GM12878 (cell line): ENCODE measurements around the gene DGKI. TPM values are rescaled to one million over a fixed set of nuclear protein-coding genes. Genes with fewer than 3 reads are reported as not detected.

Source experiments
- ATAC-seq: fragments of 200-7000 bp; cut with Tn5 transposase; 3 replicates; pipeline ENCODE4 v1.9.1; 2020; ENCODE audit warnings: mild to moderate bottlenecking, moderate library complexity
- BruUV-seq: library from RNA; stranded (reverse); fragments of 400-500 nt; replicated peaks from 2 replicates; lab custom pipeline; 2021; lab: Mats Ljungman, UMichigan
- CTCF ChIA-PET: fragments of 300-600 bp; sonication (Branson Sonifier 250); formaldehyde crosslinking; extraction: SDS; loops from one replicate; lab custom pipeline; 2021; ENCODE audit warnings: inconsistent platforms; lab: Yijun Ruan, JAX
- POLR2A ChIA-PET: fragments of 350-600 bp; formaldehyde crosslinking; extraction: SDS; loops from one replicate; lab custom pipeline; 2021; ENCODE audit warnings: inconsistent platforms; lab: Charles Lee
- RAD21 ChIA-PET: fragments of 300-600 bp; sonication (Branson Sonifier 250); formaldehyde crosslinking; loops from one replicate; lab custom pipeline; 2023; ENCODE audit warnings: antibody characterized with exemption; ENCODE audit not compliant: unreplicated experiment; lab: Charles Lee
- SMC1A ChIA-PET: fragments of 300-600 bp; sonication (Branson Sonifier 250); formaldehyde crosslinking; loops from one replicate; lab custom pipeline; 2023; ENCODE audit not compliant: unreplicated experiment, uncharacterized antibody; lab: Charles Lee
- DNase-seq: peaks from one replicate; pipeline ENCODE4 v3.0.0-alpha.2; 2011; ENCODE audit warnings: low read depth, low spot score
- FAIRE-seq: peaks from 3 replicates; lab custom pipeline; 2011; peaks lifted over from hg19 to GRCh38; lab: Jason Lieb, UNC
- H2AFZ ChIP-seq: 2 replicates; pipeline ENCODE4 v1.6.0; 2011; ENCODE audit warnings: low read depth, low read length, control low read depth; ENCODE audit not compliant: control insufficient read depth
- H3K27ac ChIP-seq: 2 replicates; pipeline ENCODE4 v1.5.1; 2011; ENCODE audit warnings: control low read depth; ENCODE audit not compliant: control insufficient read depth, insufficient read depth
- H3K27me3 ChIP-seq, 2 experiments: replicated peaks in 1 of 2; 2 replicates each; pipeline versions ENCODE4 v1.6.0 to v1.6.1; 2011; ENCODE audit warnings: low read length in 1 of 2; ENCODE audit not compliant: control insufficient read depth in 2 of 2, insufficient read depth in 2 of 2
- H3K36me3 ChIP-seq, 2 experiments: 2 replicates each; pipeline ENCODE4 v1.5.1; 2011; ENCODE audit warnings: low read length in 1 of 2; ENCODE audit not compliant: control insufficient read depth in 2 of 2, insufficient read depth in 2 of 2
- H3K4me1 ChIP-seq: 2 replicates; pipeline ENCODE4 v1.6.1; 2011; ENCODE audit warnings: mild to moderate bottlenecking, low read length, moderate library complexity, mixed read lengths; ENCODE audit not compliant: control insufficient read depth, insufficient read depth
- H3K4me2 ChIP-seq: 2 replicates; pipeline ENCODE4 v1.6.0; 2011; ENCODE audit warnings: control low read depth; ENCODE audit not compliant: control insufficient read depth, insufficient read depth
- H3K4me3 ChIP-seq: fragments of 200-600 bp; sonication (generic); 2 replicates; pipeline ENCODE4 v1.5.1; 2016
- H3K79me2 ChIP-seq: 2 replicates; pipeline ENCODE4 v1.6.0; 2011; ENCODE audit warnings: low read length; ENCODE audit not compliant: control insufficient read depth, insufficient read depth
- H3K9ac ChIP-seq: 2 replicates; pipeline ENCODE4 v1.8.0; 2011; ENCODE audit warnings: low read length, control low read depth, mixed read lengths; ENCODE audit not compliant: control insufficient read depth, insufficient read depth
- H3K9me3 ChIP-seq: replicated peaks from 3 replicates; pipeline ENCODE4 v1.5.1; 2011; ENCODE audit warnings: mild to moderate bottlenecking, low read length; ENCODE audit not compliant: control insufficient read depth, insufficient read depth
- H4K20me1 ChIP-seq: 2 replicates; pipeline ENCODE4 v1.6.0; 2011; ENCODE audit not compliant: control insufficient read depth, insufficient read depth
- ATF7 ChIP-seq: fragments of 450-650 bp; IDR thresholded peaks from 2 replicates; pipeline ENCODE4 v1.6.1; 2016; ENCODE audit warnings: low read depth, mild to moderate bottlenecking
- BRCA1 ChIP-seq: IDR thresholded peaks from 2 replicates; pipeline ENCODE4 v1.6.1; 2011; ENCODE audit warnings: low read depth, low read length, improper control_type of control experiment
- EZH2 ChIP-seq: IDR thresholded peaks from 2 replicates; pipeline ENCODE4 v1.6.1; 2012; ENCODE audit warnings: low read depth, mild to moderate bottlenecking, control low read depth, inconsistent platforms, low read length, borderline replicate concordance; ENCODE audit not compliant: control insufficient read depth
- FOXK2 ChIP-seq: fragments of 450-650 bp; IDR thresholded peaks from 2 replicates; pipeline ENCODE4 v1.6.1; 2017; ENCODE audit warnings: mild to moderate bottlenecking, moderate library complexity
- IRF4 ChIP-seq: IDR thresholded peaks from 2 replicates; pipeline ENCODE4 v1.6.1; 2011; ENCODE audit warnings: low read depth, low read length
- NR2C1 ChIP-seq: fragments of 450-650 bp; IDR thresholded peaks from 2 replicates; pipeline ENCODE4 v1.6.1; 2017; ENCODE audit warnings: antibody characterized with exemption, mild to moderate bottlenecking, moderate library complexity
- SP1 ChIP-seq: IDR thresholded peaks from one replicate; pipeline ENCODE4 v1.6.1; 2011; ENCODE audit warnings: low read depth, low read length
- SREBF1 ChIP-seq: IDR thresholded peaks from 2 replicates; pipeline ENCODE4 v1.6.1; 2012; ENCODE audit warnings: mild to moderate bottlenecking, low read length
- TBL1XR1 ChIP-seq: IDR thresholded peaks from 2 replicates; pipeline ENCODE4 v1.6.1; 2012; ENCODE audit warnings: low read depth, low read length, improper control_type of control experiment
- YY1 ChIP-seq: IDR thresholded peaks from 2 replicates; pipeline ENCODE4 v1.6.1; 2011; ENCODE audit warnings: low read depth, mild to moderate bottlenecking, low read length
- WGBS: methylation state at CpG from one replicate; pipeline ENCODE4 v1.1.6; 2016; ENCODE audit warnings: low lambda C conversion rate; ENCODE audit not compliant: insufficient replicate concordance, insufficient coverage; ENCODE audit errors: missing lambda C conversion rate; 5-methylcytosine and 5-hydroxymethylcytosine counted together
- in situ Hi-C: fragments of 300-500 bp; cut with MboI; formaldehyde crosslinking; loops from 9 replicates; pipeline ENCODE4 v1.14.3; 2018; ENCODE audit warnings: mixed read lengths
- intact Hi-C: fragments of 100-400 bp; cut with micrococcal nuclease; formaldehyde crosslinking; loops from one replicate; pipeline ENCODE4 v1.14.2; 2022; ENCODE audit not compliant: unreplicated experiment
- polyA plus RNA-seq, 11 experiments: library from polyadenylated mRNA; depleted of rRNA in 4 of 11; unstranded in 6 of 11; stranded (reverse) in 5 of 11; fragments of >200 nt; fragmentation: Nextera tagmentation in 4 of 11; fragmentation: Illumina TruSeq in 1 of 11; extraction: Ambion mirVana in 4 of 11; extraction: Trizol in 1 of 11; gene quantifications; 1 replicate in 1 of 11; 2 replicates in 10 of 11; pipeline versions ENCODE4 v1.2.1 to v1.2.3, GENCODE V29; 2011 to 2016; ENCODE audit warnings: inconsistent platforms in 2 of 11, missing spikeins in 2 of 11, low read depth in 1 of 11
- total RNA-seq, 4 experiments: library from RNA; depleted of rRNA in 3 of 4; stranded (reverse); fragments of >200 nt in 3 of 4; fragmentation: Illumina TruSeq in 1 of 4; extraction: Trizol in 1 of 4; gene quantifications; 2 replicates each; pipeline versions ENCODE4 v1.2.1 to v1.2.3, GENCODE V29; 2013 to 2021
- TF ChIP-seq, protein P1 (sequence below): fragments of 450-650 bp; IDR thresholded peaks from 2 replicates; pipeline ENCODE4 v1.6.1; 2017; ENCODE audit warnings: antibody characterized with exemption, mild to moderate bottlenecking, moderate library complexity
- TF ChIP-seq, protein P2 (sequence below): fragments of 450-650 bp; IDR thresholded peaks from 2 replicates; pipeline ENCODE4 v1.6.1; 2017; ENCODE audit warnings: mild to moderate bottlenecking, moderate library complexity
- TF ChIP-seq, protein P3 (sequence below): fragments of 150-350 bp; IDR thresholded peaks from 2 replicates; pipeline ENCODE4 v1.6.1; 2016; ENCODE audit warnings: low read depth, low read length
- TF ChIP-seq, protein P4 (sequence below): IDR thresholded peaks from 2 replicates; pipeline ENCODE4 v1.6.1; 2011; ENCODE audit warnings: mild to moderate bottlenecking, low read depth, low read length, moderate library complexity; ENCODE audit not compliant: insufficient replicate concordance

The DGKI gene
- total and polyA plus RNA-seq, 10 of the 15 experiments (the other 5 are each of a cell fraction or from before 2014, with no cell fraction given) = 10.4 to 37.1 (median 22.1) TPM

DNA sequence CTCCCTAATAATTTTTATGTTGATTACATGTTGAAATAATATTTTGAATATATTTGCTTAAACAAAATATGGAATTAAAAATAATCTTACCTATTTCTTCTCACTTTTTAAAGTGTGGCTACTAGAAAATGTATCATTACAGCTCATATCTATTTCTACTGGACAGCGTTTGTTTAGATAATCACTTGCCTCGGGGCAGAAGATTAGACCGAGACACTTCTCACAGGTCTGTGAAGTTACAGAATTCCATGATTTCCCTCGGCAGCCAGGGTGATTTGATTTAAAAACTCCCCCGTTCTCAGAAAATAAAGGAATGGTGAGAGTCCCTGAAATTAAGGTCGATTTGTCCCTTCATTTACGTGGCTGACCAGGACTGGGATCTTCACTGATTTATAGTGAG is 162.5 kb downstream of the DGKI start:
- DNase-seq (no peak), ATAC-seq (no peak), FAIRE-seq (no peak)
- Histone ChIP-seq H3K27me3 (no peaks in the 10 kb centered on the region), H3K9me3 (no peaks in the 10 kb centered on the region), H3K4me1 (no peaks in the 10 kb centered on the region), H3K79me2 (no peaks in the 10 kb centered on the region), H3K9ac (no peak overlapping the region), H3K27ac (no peak overlapping the region), H3K4me3 (no peak overlapping the region), H4K20me1 (no peaks in the 10 kb centered on the region), H2AFZ (no peak overlapping the region), H3K4me2 (no peak overlapping the region), H3K36me3 (no peaks in the 10 kb centered on the region)
- ChIA-PET RAD21 (no interaction called here), POLR2A (no interaction called here), SMC1A (interaction anchor here (1.3 to 1.7 kb wide), 2 partner anchors 10 to 28 kb away, joined by 3 to 4 read pairs; no protein-coding TSS in a partner anchor), CTCF (no interaction called here)
- in situ Hi-C loops = no loop called here
- 60% methylated on average over 7 of the region's 7 CpGs for WGBS
- no TSS peak for BruUV-seq
- intact Hi-C loops = no loop called here
- TF ChIP-seq, protein P1, sequence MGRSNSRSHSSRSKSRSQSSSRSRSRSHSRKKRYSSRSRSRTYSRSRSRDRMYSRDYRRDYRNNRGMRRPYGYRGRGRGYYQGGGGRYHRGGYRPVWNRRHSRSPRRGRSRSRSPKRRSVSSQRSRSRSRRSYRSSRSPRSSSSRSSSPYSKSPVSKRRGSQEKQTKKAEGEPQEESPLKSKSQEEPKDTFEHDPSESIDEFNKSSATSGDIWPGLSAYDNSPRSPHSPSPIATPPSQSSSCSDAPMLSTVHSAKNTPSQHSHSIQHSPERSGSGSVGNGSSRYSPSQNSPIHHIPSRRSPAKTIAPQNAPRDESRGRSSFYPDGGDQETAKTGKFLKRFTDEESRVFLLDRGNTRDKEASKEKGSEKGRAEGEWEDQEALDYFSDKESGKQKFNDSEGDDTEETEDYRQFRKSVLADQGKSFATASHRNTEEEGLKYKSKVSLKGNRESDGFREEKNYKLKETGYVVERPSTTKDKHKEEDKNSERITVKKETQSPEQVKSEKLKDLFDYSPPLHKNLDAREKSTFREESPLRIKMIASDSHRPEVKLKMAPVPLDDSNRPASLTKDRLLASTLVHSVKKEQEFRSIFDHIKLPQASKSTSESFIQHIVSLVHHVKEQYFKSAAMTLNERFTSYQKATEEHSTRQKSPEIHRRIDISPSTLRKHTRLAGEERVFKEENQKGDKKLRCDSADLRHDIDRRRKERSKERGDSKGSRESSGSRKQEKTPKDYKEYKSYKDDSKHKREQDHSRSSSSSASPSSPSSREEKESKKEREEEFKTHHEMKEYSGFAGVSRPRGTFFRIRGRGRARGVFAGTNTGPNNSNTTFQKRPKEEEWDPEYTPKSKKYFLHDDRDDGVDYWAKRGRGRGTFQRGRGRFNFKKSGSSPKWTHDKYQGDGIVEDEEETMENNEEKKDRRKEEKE = no peak
- TF ChIP-seq ATF7 = no peak
- TF ChIP-seq SREBF1 = no peak
- no peak for TF ChIP-seq NR2C1
- no peak for TF ChIP-seq SP1
- TF ChIP-seq, protein P2, sequence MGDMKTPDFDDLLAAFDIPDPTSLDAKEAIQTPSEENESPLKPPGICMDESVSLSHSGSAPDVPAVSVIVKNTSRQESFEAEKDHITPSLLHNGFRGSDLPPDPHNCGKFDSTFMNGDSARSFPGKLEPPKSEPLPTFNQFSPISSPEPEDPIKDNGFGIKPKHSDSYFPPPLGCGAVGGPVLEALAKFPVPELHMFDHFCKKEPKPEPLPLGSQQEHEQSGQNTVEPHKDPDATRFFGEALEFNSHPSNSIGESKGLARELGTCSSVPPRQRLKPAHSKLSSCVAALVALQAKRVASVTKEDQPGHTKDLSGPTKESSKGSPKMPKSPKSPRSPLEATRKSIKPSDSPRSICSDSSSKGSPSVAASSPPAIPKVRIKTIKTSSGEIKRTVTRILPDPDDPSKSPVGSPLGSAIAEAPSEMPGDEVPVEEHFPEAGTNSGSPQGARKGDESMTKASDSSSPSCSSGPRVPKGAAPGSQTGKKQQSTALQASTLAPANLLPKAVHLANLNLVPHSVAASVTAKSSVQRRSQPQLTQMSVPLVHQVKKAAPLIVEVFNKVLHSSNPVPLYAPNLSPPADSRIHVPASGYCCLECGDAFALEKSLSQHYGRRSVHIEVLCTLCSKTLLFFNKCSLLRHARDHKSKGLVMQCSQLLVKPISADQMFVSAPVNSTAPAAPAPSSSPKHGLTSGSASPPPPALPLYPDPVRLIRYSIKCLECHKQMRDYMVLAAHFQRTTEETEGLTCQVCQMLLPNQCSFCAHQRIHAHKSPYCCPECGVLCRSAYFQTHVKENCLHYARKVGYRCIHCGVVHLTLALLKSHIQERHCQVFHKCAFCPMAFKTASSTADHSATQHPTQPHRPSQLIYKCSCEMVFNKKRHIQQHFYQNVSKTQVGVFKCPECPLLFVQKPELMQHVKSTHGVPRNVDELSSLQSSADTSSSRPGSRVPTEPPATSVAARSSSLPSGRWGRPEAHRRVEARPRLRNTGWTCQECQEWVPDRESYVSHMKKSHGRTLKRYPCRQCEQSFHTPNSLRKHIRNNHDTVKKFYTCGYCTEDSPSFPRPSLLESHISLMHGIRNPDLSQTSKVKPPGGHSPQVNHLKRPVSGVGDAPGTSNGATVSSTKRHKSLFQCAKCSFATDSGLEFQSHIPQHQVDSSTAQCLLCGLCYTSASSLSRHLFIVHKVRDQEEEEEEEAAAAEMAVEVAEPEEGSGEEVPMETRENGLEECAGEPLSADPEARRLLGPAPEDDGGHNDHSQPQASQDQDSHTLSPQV = no peak
- TF ChIP-seq, protein P3, sequence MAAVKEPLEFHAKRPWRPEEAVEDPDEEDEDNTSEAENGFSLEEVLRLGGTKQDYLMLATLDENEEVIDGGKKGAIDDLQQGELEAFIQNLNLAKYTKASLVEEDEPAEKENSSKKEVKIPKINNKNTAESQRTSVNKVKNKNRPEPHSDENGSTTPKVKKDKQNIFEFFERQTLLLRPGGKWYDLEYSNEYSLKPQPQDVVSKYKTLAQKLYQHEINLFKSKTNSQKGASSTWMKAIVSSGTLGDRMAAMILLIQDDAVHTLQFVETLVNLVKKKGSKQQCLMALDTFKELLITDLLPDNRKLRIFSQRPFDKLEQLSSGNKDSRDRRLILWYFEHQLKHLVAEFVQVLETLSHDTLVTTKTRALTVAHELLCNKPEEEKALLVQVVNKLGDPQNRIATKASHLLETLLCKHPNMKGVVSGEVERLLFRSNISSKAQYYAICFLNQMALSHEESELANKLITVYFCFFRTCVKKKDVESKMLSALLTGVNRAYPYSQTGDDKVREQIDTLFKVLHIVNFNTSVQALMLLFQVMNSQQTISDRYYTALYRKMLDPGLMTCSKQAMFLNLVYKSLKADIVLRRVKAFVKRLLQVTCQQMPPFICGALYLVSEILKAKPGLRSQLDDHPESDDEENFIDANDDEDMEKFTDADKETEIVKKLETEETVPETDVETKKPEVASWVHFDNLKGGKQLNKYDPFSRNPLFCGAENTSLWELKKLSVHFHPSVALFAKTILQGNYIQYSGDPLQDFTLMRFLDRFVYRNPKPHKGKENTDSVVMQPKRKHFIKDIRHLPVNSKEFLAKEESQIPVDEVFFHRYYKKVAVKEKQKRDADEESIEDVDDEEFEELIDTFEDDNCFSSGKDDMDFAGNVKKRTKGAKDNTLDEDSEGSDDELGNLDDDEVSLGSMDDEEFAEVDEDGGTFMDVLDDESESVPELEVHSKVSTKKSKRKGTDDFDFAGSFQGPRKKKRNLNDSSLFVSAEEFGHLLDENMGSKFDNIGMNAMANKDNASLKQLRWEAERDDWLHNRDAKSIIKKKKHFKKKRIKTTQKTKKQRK = no peak
- TF ChIP-seq EZH2 = no peak
- TF ChIP-seq FOXK2 = no peak
- TF ChIP-seq BRCA1 = no peak
- no peak for TF ChIP-seq TBL1XR1
- no peak for TF ChIP-seq IRF4
- TF ChIP-seq, protein P4, sequence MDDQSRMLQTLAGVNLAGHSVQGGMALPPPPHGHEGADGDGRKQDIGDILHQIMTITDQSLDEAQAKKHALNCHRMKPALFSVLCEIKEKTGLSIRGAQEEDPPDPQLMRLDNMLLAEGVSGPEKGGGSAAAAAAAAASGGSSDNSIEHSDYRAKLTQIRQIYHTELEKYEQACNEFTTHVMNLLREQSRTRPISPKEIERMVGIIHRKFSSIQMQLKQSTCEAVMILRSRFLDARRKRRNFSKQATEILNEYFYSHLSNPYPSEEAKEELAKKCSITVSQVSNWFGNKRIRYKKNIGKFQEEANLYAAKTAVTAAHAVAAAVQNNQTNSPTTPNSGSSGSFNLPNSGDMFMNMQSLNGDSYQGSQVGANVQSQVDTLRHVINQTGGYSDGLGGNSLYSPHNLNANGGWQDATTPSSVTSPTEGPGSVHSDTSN = no peak
- no peak for TF ChIP-seq YY1
